HepG2 (cell line): Measurements from ENCODE around the gene VWA1. TPM values are rescaled to one million over a fixed set of nuclear protein-coding genes. Genes with fewer than 3 reads are reported as not detected.

ENCODE experiments used
- AHR ChIP-seq: IDR thresholded peaks from 2 replicates; pipeline ENCODE4 v1.6.1; 2018; ENCODE audit warnings: missing genetic modification reagents, missing compliant biosample characterization
- AKNA ChIP-seq: sonication (generic); formaldehyde crosslinking; IDR thresholded peaks from 2 replicates; pipeline ENCODE4 v1.4.0; 2020; ENCODE audit warnings: missing genetic modification reagents, borderline replicate concordance
- ATF1 ChIP-seq: IDR thresholded peaks from 2 replicates; pipeline ENCODE4 v1.6.1; 2016; ENCODE audit warnings: mild to moderate bottlenecking, control low read depth
- GABPB1 ChIP-seq: IDR thresholded peaks from 2 replicates; pipeline ENCODE4 v1.6.1; 2016; ENCODE audit warnings: mild to moderate bottlenecking, missing genetic modification reagents, moderate library complexity, missing compliant biosample characterization
- GTF3A ChIP-seq: sonication (generic); formaldehyde crosslinking; conservative IDR thresholded peaks from 2 replicates; pipeline ENCODE4 v1.4.0; 2020; ENCODE audit warnings: mild to moderate bottlenecking, missing genetic modification reagents
- MED1 ChIP-seq: sonication (generic); formaldehyde crosslinking; IDR thresholded peaks from 2 replicates; pipeline ENCODE4 v1.4.0; 2020; ENCODE audit warnings: missing genetic modification reagents
- MEIS2 ChIP-seq: sonication (generic); formaldehyde crosslinking; IDR thresholded peaks from 2 replicates; pipeline ENCODE4 v1.9.0; 2021; ENCODE audit warnings: mild to moderate bottlenecking, missing genetic modification reagents
- MLX ChIP-seq: IDR thresholded peaks from 2 replicates; pipeline ENCODE4 v1.6.1; 2016
- NR2C2 ChIP-seq: sonication (generic); formaldehyde crosslinking; IDR thresholded peaks from 2 replicates; pipeline ENCODE4 v1.4.0; 2020; ENCODE audit warnings: missing genetic modification reagents, mild to moderate bottlenecking, moderate library complexity, borderline replicate concordance
- SRSF4 ChIP-seq: fragments of 200-400 bp; formaldehyde crosslinking; IDR thresholded peaks from one replicate; pipeline ENCODE4 v1.6.1; 2018; ENCODE audit warnings: mild to moderate bottlenecking, low read depth, low read length, moderate library complexity; ENCODE audit not compliant: poor library complexity, severe bottlenecking
- STAG1 ChIP-seq: sonication (generic); formaldehyde crosslinking; IDR thresholded peaks from 2 replicates; pipeline ENCODE4 v1.4.0; 2020; ENCODE audit warnings: missing genetic modification reagents
- TFAP4 ChIP-seq: sonication (generic); IDR thresholded peaks from 2 replicates; pipeline ENCODE4 v1.6.1; 2016; ENCODE audit warnings: low read depth, borderline replicate concordance
- THAP11 ChIP-seq: IDR thresholded peaks from 2 replicates; pipeline ENCODE4 v1.6.1; 2016; ENCODE audit warnings: missing biosample characterization, missing genetic modification reagents
- ZBTB33 ChIP-seq: sonication (generic); formaldehyde crosslinking; IDR thresholded peaks from 2 replicates; pipeline ENCODE4 v1.4.0; 2020; ENCODE audit warnings: missing genetic modification reagents
- ZNF33A ChIP-seq: sonication (generic); formaldehyde crosslinking; IDR thresholded peaks from 2 replicates; pipeline ENCODE4 v1.5.1; 2020; ENCODE audit warnings: missing genetic modification reagents, mild to moderate bottlenecking, moderate library complexity, borderline replicate concordance
- ZNF431 ChIP-seq: sonication (generic); formaldehyde crosslinking; IDR thresholded peaks from 2 replicates; pipeline ENCODE4 v1.9.0; 2022; ENCODE audit warnings: missing genetic modification reagents, low read depth, mild to moderate bottlenecking, borderline replicate concordance
- ZNF558 ChIP-seq: sonication (generic); formaldehyde crosslinking; IDR thresholded peaks from 2 replicates; pipeline ENCODE4 v1.9.0; 2022; ENCODE audit warnings: mild to moderate bottlenecking, missing genetic modification reagents, borderline replicate concordance
- ZSCAN31 ChIP-seq: sonication (generic); formaldehyde crosslinking; IDR thresholded peaks from 2 replicates; pipeline ENCODE4 v1.5.0; 2020; ENCODE audit warnings: low read depth, mild to moderate bottlenecking, missing genetic modification reagents
- polyA plus RNA-seq, 8 experiments: library from polyadenylated mRNA; depleted of rRNA in 3 of 8; stranded (reverse) in 7 of 8; unstranded in 1 of 8; fragments of >200 nt; fragmentation: Illumina TruSeq in 4 of 8; extraction: Trizol in 4 of 8; gene quantifications; 2 replicates each; pipeline versions ENCODE4 v1.2.1 to v1.2.3, GENCODE V29; 2011 to 2016; ENCODE audit warnings: low read depth in 4 of 8, missing spikeins in 1 of 8, mixed read lengths in 1 of 8; ENCODE audit not compliant: insufficient read depth in 1 of 8
- total RNA-seq, 5 experiments: library from RNA; depleted of rRNA; stranded (reverse); fragments of >200 nt; fragmentation: Illumina TruSeq; extraction: Trizol; gene quantifications; 2 replicates each; pipeline ENCODE4 v1.2.3, GENCODE V29; 2016; ENCODE audit warnings: low read depth in 1 of 5
- TF ChIP-seq, protein P1 (sequence below): sonication (generic); formaldehyde crosslinking; IDR thresholded peaks from 2 replicates; pipeline ENCODE4 v1.8.1; 2022; ENCODE audit warnings: mild to moderate bottlenecking, missing genetic modification reagents

VWA1 gene
- total and polyA plus RNA-seq, 2 of the 13 experiments (the other 11 are each of a cell fraction or from before 2014, with no cell fraction given) = 40.9 to 57.5 TPM

DNA sequence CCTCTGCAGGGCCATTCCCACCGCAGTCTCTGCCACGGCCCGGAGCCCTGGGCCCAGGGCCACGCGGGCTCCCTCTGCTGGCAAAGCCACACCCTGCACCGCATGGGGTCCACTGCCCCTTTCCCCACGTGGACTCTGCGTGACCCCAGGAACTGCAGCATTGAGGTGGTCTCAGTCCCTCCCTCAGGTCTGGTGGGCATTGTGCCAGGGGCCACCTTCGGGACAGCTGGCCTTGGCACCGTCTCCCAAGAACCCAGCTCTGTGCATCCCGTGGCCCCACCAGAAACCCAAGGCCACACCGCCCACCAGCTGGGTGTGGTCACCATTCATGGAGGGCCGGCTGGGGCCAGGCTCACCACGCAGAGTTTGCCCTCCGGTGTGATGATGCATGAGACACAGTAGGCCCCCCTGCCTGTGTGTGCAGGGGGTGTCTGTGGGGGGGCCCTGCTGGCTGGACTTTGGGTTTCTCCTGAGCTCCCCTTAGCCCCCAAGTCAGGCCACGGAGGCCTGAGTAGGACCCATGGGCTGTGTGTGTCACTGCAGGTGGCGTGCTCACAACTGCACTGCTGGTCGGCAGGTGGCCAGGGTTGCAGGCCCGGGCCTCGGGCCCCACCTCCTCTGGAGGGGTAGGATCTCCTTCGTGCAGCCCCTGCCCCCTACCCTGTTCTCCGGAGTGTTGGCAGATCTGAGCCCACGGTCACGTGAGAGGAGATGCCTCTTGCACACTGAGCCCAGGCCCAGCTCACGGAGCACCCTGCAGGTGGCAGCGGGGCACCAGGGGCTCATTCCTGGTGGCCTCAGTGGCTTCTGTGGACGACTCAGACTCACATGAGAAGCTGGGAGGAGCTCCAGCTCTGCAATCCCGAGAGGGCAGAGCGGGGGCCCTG, 5.8 kb downstream of the VWA1 start (continued):
- TF ChIP-seq AKNA (no peak), GTF3A (CRISPR knock-in tag) (0 out of 2 replicates have a peak, but pooled peaks have one; percentile 51), MLX (peak; percentile 97), AHR (CRISPR knock-in tag) (peak; percentile 59; the same call in 1 of the 2 replicates), ZNF33A (no peak), ZSCAN31 (CRISPR knock-in tag) (peak; percentile 28; the same call in 1 of the 2 replicates), MEIS2 (no peak), TFAP4 (peak; percentile 67; the same call in 1 of the 2 replicates), SRSF4 (no peak), THAP11 (CRISPR knock-in tag) (peak; percentile 60; the same call in 1 of the 2 replicates), ATF1 (CRISPR knock-in tag) (no peak), STAG1 (CRISPR knock-in tag) (peak; percentile 82), NR2C2 (CRISPR knock-in tag) (peak; percentile 74), MED1 (CRISPR knock-in tag) (peak; percentile 40; the same call in 1 of the 2 replicates), ZNF558 (CRISPR knock-in tag) (peak; percentile 32; the same call in 1 of the 2 replicates), ZNF431 (CRISPR knock-in tag) (peak; percentile 68; the same call in 1 of the 2 replicates), ZBTB33 (CRISPR knock-in tag) (no peak; the same call in 1 of the 2 replicates), GABPB1 (CRISPR knock-in tag) (peak; percentile 78)
- TF ChIP-seq, protein P1, sequence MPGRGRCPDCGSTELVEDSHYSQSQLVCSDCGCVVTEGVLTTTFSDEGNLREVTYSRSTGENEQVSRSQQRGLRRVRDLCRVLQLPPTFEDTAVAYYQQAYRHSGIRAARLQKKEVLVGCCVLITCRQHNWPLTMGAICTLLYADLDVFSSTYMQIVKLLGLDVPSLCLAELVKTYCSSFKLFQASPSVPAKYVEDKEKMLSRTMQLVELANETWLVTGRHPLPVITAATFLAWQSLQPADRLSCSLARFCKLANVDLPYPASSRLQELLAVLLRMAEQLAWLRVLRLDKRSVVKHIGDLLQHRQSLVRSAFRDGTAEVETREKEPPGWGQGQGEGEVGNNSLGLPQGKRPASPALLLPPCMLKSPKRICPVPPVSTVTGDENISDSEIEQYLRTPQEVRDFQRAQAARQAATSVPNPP (CRISPR knock-in tag) = no peak
